Measurements from ENCODE around the gene FLACC1.

Gene FLACC1

GRCh38 chr2:201357221-201357620 is at the start of gene FLACC1:
TSS of gene FLACC1 (minus strand) at chr2:201357345. CDS start at chr2:201351404, 5,941 bp downstream.
- no peak for TF ChIP-seq GATA2 (IDR thresholded peaks at IDR 0.05; ENCODE audit: low read depth, low read length)
- no peak for TF ChIP-seq GATA3 (IDR thresholded peaks at IDR 0.05; ENCODE audit: low read depth, low read length)

- no peak for TF ChIP-seq GATA2 (IDR thresholded peaks at IDR 0.05; ENCODE audit: low read depth, low read length)
- no peak for TF ChIP-seq GATA3 (IDR thresholded peaks at IDR 0.05; ENCODE audit: low read depth, low read length)
Measured at GRCh38 chr2:201406077-201406662, 49.0 kb upstream of the FLACC1 start.

- TF ChIP-seq GATA2 (IDR thresholded peaks at IDR 0.05; ENCODE audit: low read depth, low read length) (no peak), GATA3 (IDR thresholded peaks at IDR 0.05; ENCODE audit: low read depth, low read length) (no peak)
Measured at GRCh38 chr2:201404699-201405280, 47.6 kb upstream of the FLACC1 start.

GRCh38 chr2:201403880-201404279 is 46.7 kb upstream of the FLACC1 start:
- TF ChIP-seq GATA2 (IDR thresholded peaks at IDR 0.05; ENCODE audit: low read depth, low read length) = no peak
- no peak for TF ChIP-seq GATA3 (IDR thresholded peaks at IDR 0.05; ENCODE audit: low read depth, low read length)

- TF ChIP-seq GATA2 (IDR thresholded peaks at IDR 0.05; ENCODE audit: low read depth, low read length) (no peak), GATA3 (IDR thresholded peaks at IDR 0.05; ENCODE audit: low read depth, low read length) (no peak)
Measured at GRCh38 chr2:201402651-201403562, 45.8 kb upstream of the FLACC1 start.

- no peak for TF ChIP-seq GATA2 (IDR thresholded peaks at IDR 0.05; ENCODE audit: low read depth, low read length)
- no peak for TF ChIP-seq GATA3 (IDR thresholded peaks at IDR 0.05; ENCODE audit: low read depth, low read length)
Measured at GRCh38 chr2:201401815-201402214, 44.7 kb upstream of the FLACC1 start.

- no peak for TF ChIP-seq GATA2 (IDR thresholded peaks at IDR 0.05; ENCODE audit: low read depth, low read length)
- no peak for TF ChIP-seq GATA3 (IDR thresholded peaks at IDR 0.05; ENCODE audit: low read depth, low read length)
Measured at GRCh38 chr2:201396595-201396994, 39.5 kb upstream of the FLACC1 start.

GRCh38 chr2:201383136-201383535 is 26.0 kb upstream of the FLACC1 start:
- TF ChIP-seq GATA2 (IDR thresholded peaks at IDR 0.05; ENCODE audit: low read depth, low read length) (no peak), GATA3 (IDR thresholded peaks at IDR 0.05; ENCODE audit: low read depth, low read length) (no peak)

GRCh38 chr2:201378496-201379397 is 21.6 kb upstream of the FLACC1 start:
- no peak for TF ChIP-seq GATA3 (IDR thresholded peaks at IDR 0.05; ENCODE audit: low read depth, low read length)
- no peak for TF ChIP-seq GATA2 (IDR thresholded peaks at IDR 0.05; ENCODE audit: low read depth, low read length)

GRCh38 chr2:201377218-201377617 is 20.1 kb upstream of the FLACC1 start:
- no peak for TF ChIP-seq GATA2 (IDR thresholded peaks at IDR 0.05; ENCODE audit: low read depth, low read length)
- no peak for TF ChIP-seq GATA3 (IDR thresholded peaks at IDR 0.05; ENCODE audit: low read depth, low read length)

GRCh38 chr2:201369775-201370174 is 12.6 kb upstream of the FLACC1 start:
- TF ChIP-seq GATA2 (IDR thresholded peaks at IDR 0.05; ENCODE audit: low read depth, low read length) (no peak), GATA3 (IDR thresholded peaks at IDR 0.05; ENCODE audit: low read depth, low read length) (no peak)

GRCh38 chr2:201366146-201366545 is 9.0 kb upstream of the FLACC1 start:
- TF ChIP-seq GATA3 (IDR thresholded peaks at IDR 0.05; ENCODE audit: low read depth, low read length) = no peak
- no peak for TF ChIP-seq GATA2 (IDR thresholded peaks at IDR 0.05; ENCODE audit: low read depth, low read length)

- TF ChIP-seq GATA3 (IDR thresholded peaks at IDR 0.05; ENCODE audit: low read depth, low read length) (no peak), GATA2 (IDR thresholded peaks at IDR 0.05; ENCODE audit: low read depth, low read length) (no peak)
Measured at GRCh38 chr2:201363857-201364560, 6.9 kb upstream of the FLACC1 start.
